Inferior parietal cortex (tissue), 1 donor: ENCODE measurements around the gene CREBRF.
"Not testable (repeated sequence)": the region's sequence is repeated elsewhere in the genome, so short reads cannot be mapped to it uniquely, and the experiment has no call there.

ENCODE experiments used
- DNase-seq: peaks from one replicate; pipeline ENCODE4 v3.0.0-alpha.2; 2016; ENCODE audit errors: extremely low spot score

The CREBRF gene

GRCh38 chr5:173035904-173036707 is 20.0 kb upstream of the CREBRF start:
- no peak for DNase-seq

GRCh38 chr5:173039188-173039587 is 17.0 kb upstream of the CREBRF start:
- no peak for DNase-seq

GRCh38 chr5:173039964-173040363 is 16.2 kb upstream of the CREBRF start:
- no peak for DNase-seq

- DNase-seq = no peak
These were observed 14.0 kb upstream of the CREBRF start for GRCh38 chr5:173041881-173042762.

GRCh38 chr5:173042763-173043107 is 13.4 kb upstream of the CREBRF start:
- DNase-seq = no peak

- no peak for DNase-seq
These were observed 10.7 kb upstream of the CREBRF start for GRCh38 chr5:173045474-173045873.

- DNase-seq = not testable (repeated sequence)
These were observed 8.9 kb upstream of the CREBRF start for GRCh38 chr5:173047096-173047837.

- no peak for DNase-seq
These were observed 8.4 kb upstream of the CREBRF start for GRCh38 chr5:173047838-173048105.

GRCh38 chr5:173050791-173051190 is 5.4 kb upstream of the CREBRF start:
- DNase-seq = no peak

GRCh38 chr5:173051746-173052145 is 4.4 kb upstream of the CREBRF start:
- no peak for DNase-seq

GRCh38 chr5:173053041-173053440 is 3.1 kb upstream of the CREBRF start:
- DNase-seq = no peak

- DNase-seq = no peak
These were observed 970 bp upstream of the CREBRF start for GRCh38 chr5:173055042-173055721.

GRCh38 chr5:173055722-173055982 is 500 bp upstream of the CREBRF start:
- DNase-seq = no peak

- DNase-seq = no peak
These were observed 570 bp downstream of the CREBRF start for GRCh38 chr5:173056783-173057061.

GRCh38 chr5:173057062-173057924 is 1.1 kb downstream of the CREBRF start:
- DNase-seq = peak; percentile 97

- DNase-seq = no peak
These were observed 6.0 kb downstream of the CREBRF start for GRCh38 chr5:173062141-173062540.

GRCh38 chr5:173065155-173065554 is 9.0 kb downstream of the CREBRF start:
- DNase-seq = no peak

- no peak for DNase-seq
These were observed 13.5 kb downstream of the CREBRF start for GRCh38 chr5:173069671-173070070.

GRCh38 chr5:173075137-173075843 is 19.1 kb downstream of the CREBRF start:
- no peak for DNase-seq

- DNase-seq = no peak
These were observed 19.8 kb downstream of the CREBRF start for GRCh38 chr5:173075970-173076369.

GRCh38 chr5:173076471-173076870 is 20.3 kb downstream of the CREBRF start:
- DNase-seq = not testable (repeated sequence)
